Prostate gland (tissue), 2 donors: ENCODE data around the gene LARGE1. TPM values are rescaled to one million over a fixed set of nuclear protein-coding genes. Genes with fewer than 3 reads are reported as not detected.
A peak's percentile ranks its signal among the peaks of the same experiment; 100 is the strongest.

Experiments
- DNase-seq: peaks from one replicate; pipeline ENCODE4 v3.0.0-alpha.2; 2019; ENCODE audit warnings: low spot score
- H3K27ac ChIP-seq, 2 donors: fragments of 200-600 bp; sonication (generic); 2 replicates each; pipeline ENCODE4 v1.5.1; 2017 to 2019
- H3K27me3 ChIP-seq: fragments of 200-600 bp; sonication (generic); replicated peaks from 2 replicates; pipeline ENCODE4 v1.5.1; 2019; ENCODE audit not compliant: insufficient read depth
- H3K36me3 ChIP-seq, 2 donors: fragments of 200-600 bp; sonication (generic); 1 replicate in 1 of 2; 2 replicates in 1 of 2; pipeline versions ENCODE4 v1.5.1 to v1.8.1; 2017 to 2019
- H3K4me1 ChIP-seq: fragments of 200-600 bp; sonication (generic); replicated peaks from 2 replicates; pipeline ENCODE4 v1.5.1; 2019
- H3K4me3 ChIP-seq, 2 donors: fragments of 200-600 bp; sonication (generic); 2 replicates each; pipeline ENCODE4 v1.5.1; 2017 to 2019
- H3K9me3 ChIP-seq: fragments of 200-600 bp; sonication (generic); 2 replicates; pipeline ENCODE4 v1.5.1; 2017
- POLR2A ChIP-seq: fragments of 450-650 bp; IDR thresholded peaks from one replicate; pipeline ENCODE4 v1.6.1; 2016; ENCODE audit warnings: antibody characterized with exemption, mild to moderate bottlenecking
- POLR2AphosphoS5 ChIP-seq: sonication (generic); formaldehyde crosslinking; IDR thresholded peaks from one replicate; pipeline ENCODE4 v1.6.1; 2017; ENCODE audit warnings: antibody characterized with exemption
- WGBS: methylation state at CpG from one replicate; pipeline ENCODE4 v1.1.5; 2018; 5-methylcytosine and 5-hydroxymethylcytosine counted together
- intact Hi-C: fragments of 100-400 bp; cut with DNase I; formaldehyde crosslinking; loops from one replicate; pipeline ENCODE4 v1.14.2; 2022
- total RNA-seq, 2 donors: library from RNA; depleted of rRNA; stranded (reverse); fragments of >200 nt; gene quantifications; one replicate each; pipeline ENCODE4 v1.1.0, GENCODE V29; 2016
- TF ChIP-seq, protein P1 (sequence below), 4 experiments: fragments of 200-600 bp in 2 of 4; fragments of 450-650 bp in 2 of 4; sonication (generic) in 2 of 4; IDR thresholded peaks; 1 replicate in 3 of 4; 2 replicates in 1 of 4; pipeline ENCODE4 v1.5.1; 2016 to 2019; ENCODE audit warnings: antibody characterized with exemption in 4 of 4, mild to moderate bottlenecking in 2 of 4, moderate library complexity in 2 of 4

The LARGE1 gene
- total RNA-seq, 2 donors from 2014 or later = 18.6 to 37.4 TPM

DNA sequence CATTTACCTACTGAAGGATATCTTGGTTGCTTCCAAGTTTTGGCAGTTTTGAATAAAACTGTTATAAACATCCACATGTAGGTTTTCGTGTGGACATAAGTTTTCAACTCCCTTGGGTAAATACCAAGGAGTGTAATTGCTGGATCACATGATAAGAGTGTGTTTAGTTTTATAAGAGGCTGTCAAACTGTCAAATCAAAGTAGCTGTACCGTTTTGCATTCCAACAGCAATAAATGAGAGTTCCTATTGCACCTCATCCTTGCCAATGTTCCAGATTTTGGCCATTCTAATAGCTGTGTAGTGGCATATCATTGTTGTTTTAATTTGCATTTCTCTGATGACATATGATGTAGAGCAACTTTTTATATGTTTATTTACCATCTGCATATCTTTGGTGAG, 671.3 kb downstream of the LARGE1 start:
- DNase-seq = no peak
- intact Hi-C loops = no loop called here
- no peaks in the 10 kb centered on the region for H3K27me3 ChIP-seq
- no peaks in the 10 kb centered on the region for H3K9me3 ChIP-seq
- TF ChIP-seq POLR2AphosphoS5 (peak; percentile 60), POLR2A (no peak)
- TF ChIP-seq, protein P1, sequence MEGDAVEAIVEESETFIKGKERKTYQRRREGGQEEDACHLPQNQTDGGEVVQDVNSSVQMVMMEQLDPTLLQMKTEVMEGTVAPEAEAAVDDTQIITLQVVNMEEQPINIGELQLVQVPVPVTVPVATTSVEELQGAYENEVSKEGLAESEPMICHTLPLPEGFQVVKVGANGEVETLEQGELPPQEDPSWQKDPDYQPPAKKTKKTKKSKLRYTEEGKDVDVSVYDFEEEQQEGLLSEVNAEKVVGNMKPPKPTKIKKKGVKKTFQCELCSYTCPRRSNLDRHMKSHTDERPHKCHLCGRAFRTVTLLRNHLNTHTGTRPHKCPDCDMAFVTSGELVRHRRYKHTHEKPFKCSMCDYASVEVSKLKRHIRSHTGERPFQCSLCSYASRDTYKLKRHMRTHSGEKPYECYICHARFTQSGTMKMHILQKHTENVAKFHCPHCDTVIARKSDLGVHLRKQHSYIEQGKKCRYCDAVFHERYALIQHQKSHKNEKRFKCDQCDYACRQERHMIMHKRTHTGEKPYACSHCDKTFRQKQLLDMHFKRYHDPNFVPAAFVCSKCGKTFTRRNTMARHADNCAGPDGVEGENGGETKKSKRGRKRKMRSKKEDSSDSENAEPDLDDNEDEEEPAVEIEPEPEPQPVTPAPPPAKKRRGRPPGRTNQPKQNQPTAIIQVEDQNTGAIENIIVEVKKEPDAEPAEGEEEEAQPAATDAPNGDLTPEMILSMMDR (IDR thresholded peaks at IDR 0.05) = no peak
- H3K4me3 ChIP-seq = no peak overlapping the region
- H3K27ac ChIP-seq = no peak overlapping the region
- WGBS = 17% methylated on average over 2 of the region's 2 CpGs
- no peaks in the 10 kb centered on the region for H3K36me3 ChIP-seq
- H3K4me1 ChIP-seq = peaks cover 2% of the 10 kb centered on the region

DNA sequence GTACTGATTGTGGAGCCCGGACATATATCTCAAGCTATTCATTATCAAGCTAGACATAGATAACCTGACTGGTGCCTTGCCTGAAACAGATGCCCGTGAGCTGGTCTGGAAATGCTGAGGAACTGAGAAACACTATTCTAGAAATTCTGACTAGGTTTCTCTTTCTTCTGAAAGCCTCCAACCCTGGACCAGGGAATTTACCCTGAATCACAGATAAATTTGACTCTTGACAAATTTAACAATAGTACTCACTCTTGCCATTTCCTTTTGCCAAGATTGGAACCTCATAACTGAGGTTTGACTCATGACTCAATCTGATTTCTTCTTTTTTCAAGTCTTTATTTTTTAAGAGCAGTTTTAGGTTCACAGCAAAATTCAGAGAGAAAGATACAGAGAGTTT, 672.5 kb downstream of the LARGE1 start:
- no peak overlapping the region for H3K27ac ChIP-seq
- WGBS = 75% methylated on average over 2 of the region's 2 CpGs
- no peak overlapping the region for H3K4me3 ChIP-seq
- no peak for TF ChIP-seq POLR2AphosphoS5
- no peak for TF ChIP-seq POLR2A
- TF ChIP-seq, protein P1 (IDR thresholded peaks at IDR 0.05) = no peak
- peaks cover 2% of the 10 kb centered on the region for H3K4me1 ChIP-seq
- H3K27me3 ChIP-seq = no peaks in the 10 kb centered on the region
- H3K9me3 ChIP-seq = no peaks in the 10 kb centered on the region
- no peak for DNase-seq
- intact Hi-C loops = no loop called here
- no peaks in the 10 kb centered on the region for H3K36me3 ChIP-seq

DNA sequence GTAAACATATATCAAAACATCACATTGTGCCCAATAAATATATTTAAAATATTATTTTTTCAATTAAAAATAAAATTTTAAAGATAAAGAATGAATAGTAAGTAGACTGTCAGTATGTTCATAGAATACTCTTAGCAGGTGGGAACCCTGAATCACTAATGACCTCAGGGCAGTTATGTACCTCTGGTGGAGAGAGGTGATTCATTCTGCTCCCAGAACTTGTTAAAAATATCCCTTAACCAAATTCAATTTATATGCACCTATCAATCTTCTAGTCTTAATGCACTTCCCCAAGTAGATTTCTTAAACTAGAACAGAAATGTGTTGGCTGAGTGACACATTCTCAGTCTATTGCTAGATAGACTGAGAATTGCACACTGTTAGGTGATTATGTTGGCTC, 678.2 kb downstream of the LARGE1 start:
- Histone ChIP-seq H3K4me3 (no peak overlapping the region), H3K36me3 (no peaks in the 10 kb centered on the region), H3K27me3 (no peaks in the 10 kb centered on the region), H3K4me1 (no peaks in the 10 kb centered on the region), H3K27ac (no peak overlapping the region), H3K9me3 (no peaks in the 10 kb centered on the region)
- intact Hi-C loops = no loop called here
- no peak for DNase-seq
- TF ChIP-seq POLR2AphosphoS5 (no peak), POLR2A (no peak)
- TF ChIP-seq, protein P1 (IDR thresholded peaks at IDR 0.05) = no peak

DNA sequence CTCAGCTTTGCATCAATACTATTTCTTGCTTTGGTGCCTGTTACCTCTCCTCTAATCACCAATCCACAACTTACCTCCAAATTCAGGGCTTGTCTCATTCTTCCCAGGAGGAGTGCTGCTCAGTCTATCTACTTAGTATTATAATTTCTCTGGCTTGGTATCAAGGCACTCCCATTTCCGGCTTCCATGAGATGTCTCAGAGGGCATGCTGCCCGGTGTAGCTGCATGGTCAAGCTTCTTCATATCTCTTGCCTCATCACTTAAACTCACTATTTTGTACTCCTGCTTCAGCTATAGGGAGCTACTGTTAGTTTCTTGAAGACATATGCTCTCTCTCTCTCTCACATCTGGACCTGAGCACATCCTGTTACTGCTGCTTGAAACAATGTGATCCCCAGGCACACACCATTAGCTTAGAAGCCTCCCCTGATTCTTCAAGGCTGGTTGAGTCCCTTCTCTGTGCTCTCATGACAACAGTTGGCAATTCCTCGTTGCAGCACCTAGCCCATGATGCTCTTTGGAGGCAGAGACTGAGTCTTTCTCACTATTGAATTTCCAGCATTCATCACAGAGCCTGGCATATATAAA, 679.3 kb downstream of the LARGE1 start:
- WGBS = 65% methylated on average over 3 of the region's 3 CpGs
- no peaks in the 10 kb centered on the region for H3K4me1 ChIP-seq
- TF ChIP-seq POLR2A (no peak), POLR2AphosphoS5 (no peak)
- TF ChIP-seq, protein P1 (IDR thresholded peaks at IDR 0.05) = no peak
- intact Hi-C loops = no loop called here
- DNase-seq = no peak
- no peak overlapping the region for H3K27ac ChIP-seq
- H3K9me3 ChIP-seq = no peaks in the 10 kb centered on the region
- no peaks in the 10 kb centered on the region for H3K36me3 ChIP-seq
- no peak overlapping the region for H3K4me3 ChIP-seq
- no peaks in the 10 kb centered on the region for H3K27me3 ChIP-seq

GRCh38 chr22:33232071-33232470, 688.2 kb downstream of the LARGE1 start:
- intact Hi-C loops = no loop called here
- Histone ChIP-seq H3K27me3 (no peaks in the 10 kb centered on the region), H3K4me3 (no peak overlapping the region), H3K4me1 (no peaks in the 10 kb centered on the region), H3K9me3 (no peaks in the 10 kb centered on the region), H3K27ac (no peak overlapping the region), H3K36me3 (no peaks in the 10 kb centered on the region)
- TF ChIP-seq POLR2A (no peak), POLR2AphosphoS5 (no peak)
- TF ChIP-seq, protein P1 (IDR thresholded peaks at IDR 0.05) = no peak
- WGBS = 36% methylated on average over 5 of the region's 5 CpGs
- DNase-seq = no peak
